Upper lobe of left lung (tissue), 6 donors: ENCODE results near the gene CIITA. TPM values are rescaled to one million over a fixed set of nuclear protein-coding genes. Genes with fewer than 3 reads are reported as not detected.

Experiments
- ATAC-seq, 2 donors: fragments of 200-7000 bp; cut with Tn5 transposase; one replicate each; pipeline ENCODE4 v1.9.1; 2022; ENCODE audit warnings: mild to moderate bottlenecking in 2 of 2, moderate library complexity in 2 of 2; ENCODE audit not compliant: low FRiP score in 2 of 2
- DNase-seq, 2 donors: peaks; one replicate each; pipeline ENCODE4 v3.0.0-alpha.2; 2019 to 2020
- H3K27ac ChIP-seq, 4 donors: fragments of 200-600 bp; sonication (generic); one replicate each; pipeline ENCODE4 v1.5.1; 2016 to 2019
- H3K27me3 ChIP-seq, 4 donors: fragments of 200-600 bp; sonication (generic); one replicate each; pipeline ENCODE4 v1.5.1; 2017 to 2019
- H3K36me3 ChIP-seq, 4 donors: fragments of 200-600 bp; sonication (generic); one replicate each; pipeline ENCODE4 v1.5.1; 2016 to 2019
- H3K4me1 ChIP-seq, 4 donors: fragments of 200-600 bp; sonication (generic); one replicate each; pipeline ENCODE4 v1.5.1; 2018 to 2019
- H3K4me3 ChIP-seq, 4 donors: fragments of 200-600 bp; sonication (generic); one replicate each; pipeline ENCODE4 v1.5.1; 2017 to 2019; ENCODE audit warnings: mild to moderate bottlenecking in 2 of 4, moderate library complexity in 1 of 4
- H3K9me3 ChIP-seq, 4 donors: fragments of 200-600 bp; sonication (generic); one replicate each; pipeline ENCODE4 v1.5.1; 2018 to 2019
- EP300 ChIP-seq, 4 donors: sonication (generic); formaldehyde crosslinking; IDR thresholded peaks; one replicate each; pipeline ENCODE4 v1.5.1; 2017; ENCODE audit warnings: antibody characterized with exemption in 4 of 4, control low read depth in 2 of 4
- POLR2A ChIP-seq, 4 donors: fragments of 450-650 bp; IDR thresholded peaks; one replicate each; pipeline ENCODE4 v1.5.1; 2016 to 2017; ENCODE audit warnings: antibody characterized with exemption in 4 of 4, mild to moderate bottlenecking in 2 of 4
- POLR2AphosphoS5 ChIP-seq, 2 donors: sonication (generic); formaldehyde crosslinking; IDR thresholded peaks; one replicate each; pipeline ENCODE4 v1.5.1; 2017; ENCODE audit warnings: antibody characterized with exemption in 2 of 2
- WGBS, 2 donors: methylation state at CpG; one replicate each; pipeline ENCODE4 v1.1.5; 2017 to 2018; 5-methylcytosine and 5-hydroxymethylcytosine counted together
- total RNA-seq, 6 donors: library from RNA; depleted of rRNA in 4 of 6; stranded (reverse); fragments of >200 nt in 4 of 6; gene quantifications; one replicate each; pipeline versions ENCODE4 v1.1.0 to v1.2.1, GENCODE V29; 2016 to 2021
- TF ChIP-seq, protein P1 (sequence below), 6 experiments: fragments of 450-650 bp in 4 of 6; fragments of 200-600 bp in 2 of 6; sonication (generic) in 2 of 6; IDR thresholded peaks; one replicate each; pipeline ENCODE4 v1.5.1; 2016 to 2019; ENCODE audit warnings: antibody characterized with exemption in 6 of 6
- donor health status: DM: no; HTN: no; CAD: no; lungs with moderate emphysema.
- donor health status: DM: no; HTN: yes; CAD: no; lungs with severe emphysema.

The CIITA gene
- total RNA-seq, 6 donors from 2014 or later, result 27.2 to 145 (median 83.2) TPM

DNA sequence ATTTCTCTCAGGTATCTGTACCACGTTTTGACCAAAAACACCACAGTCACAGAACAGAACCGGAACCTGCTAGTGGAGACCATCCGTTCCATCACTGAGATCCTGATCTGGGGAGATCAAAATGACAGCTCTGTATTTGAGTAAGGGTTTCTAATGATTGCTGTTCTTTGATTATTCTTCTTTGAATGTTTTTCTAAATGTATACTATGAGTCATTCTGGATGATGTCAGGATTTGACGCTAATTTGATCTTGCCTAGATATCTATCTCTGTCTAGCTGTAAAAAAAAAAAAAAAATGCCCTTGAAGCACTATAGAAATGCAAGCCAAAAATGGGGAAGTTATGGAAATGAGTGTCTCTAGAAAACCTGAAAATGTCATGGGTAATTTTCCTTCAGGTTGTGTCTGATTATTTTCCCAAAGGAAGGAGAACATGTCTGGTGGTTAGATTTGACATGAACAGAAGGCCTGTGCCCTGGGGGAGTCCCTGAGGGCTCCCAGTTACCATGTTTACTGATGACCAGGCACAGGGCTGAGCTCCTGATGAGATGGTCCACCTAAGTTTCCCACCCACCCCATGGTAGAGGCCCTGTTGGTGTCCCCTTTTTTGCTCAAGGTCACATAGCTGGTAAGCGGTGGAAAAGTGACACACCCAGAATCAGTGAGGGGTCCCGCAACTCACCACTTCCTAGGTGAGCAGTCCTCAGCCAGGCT, 80.9 kb downstream of the CIITA start:
- H3K27me3 ChIP-seq, result no peaks in the 10 kb centered on the region
- H3K4me3 ChIP-seq, result no peak overlapping the region
- H3K9me3 ChIP-seq, result no peaks in the 10 kb centered on the region
- DNase-seq (no peak), ATAC-seq (no peak)
- TF ChIP-seq EP300 (IDR thresholded peaks at IDR 0.05), result no peak
- TF ChIP-seq POLR2AphosphoS5 (IDR thresholded peaks at IDR 0.05), result no peak
- TF ChIP-seq POLR2A (IDR thresholded peaks at IDR 0.05), result no peak
- TF ChIP-seq, protein P1, sequence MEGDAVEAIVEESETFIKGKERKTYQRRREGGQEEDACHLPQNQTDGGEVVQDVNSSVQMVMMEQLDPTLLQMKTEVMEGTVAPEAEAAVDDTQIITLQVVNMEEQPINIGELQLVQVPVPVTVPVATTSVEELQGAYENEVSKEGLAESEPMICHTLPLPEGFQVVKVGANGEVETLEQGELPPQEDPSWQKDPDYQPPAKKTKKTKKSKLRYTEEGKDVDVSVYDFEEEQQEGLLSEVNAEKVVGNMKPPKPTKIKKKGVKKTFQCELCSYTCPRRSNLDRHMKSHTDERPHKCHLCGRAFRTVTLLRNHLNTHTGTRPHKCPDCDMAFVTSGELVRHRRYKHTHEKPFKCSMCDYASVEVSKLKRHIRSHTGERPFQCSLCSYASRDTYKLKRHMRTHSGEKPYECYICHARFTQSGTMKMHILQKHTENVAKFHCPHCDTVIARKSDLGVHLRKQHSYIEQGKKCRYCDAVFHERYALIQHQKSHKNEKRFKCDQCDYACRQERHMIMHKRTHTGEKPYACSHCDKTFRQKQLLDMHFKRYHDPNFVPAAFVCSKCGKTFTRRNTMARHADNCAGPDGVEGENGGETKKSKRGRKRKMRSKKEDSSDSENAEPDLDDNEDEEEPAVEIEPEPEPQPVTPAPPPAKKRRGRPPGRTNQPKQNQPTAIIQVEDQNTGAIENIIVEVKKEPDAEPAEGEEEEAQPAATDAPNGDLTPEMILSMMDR (IDR thresholded peaks at IDR 0.05), result no peak
- no peak overlapping the region for H3K27ac ChIP-seq
- WGBS, 2 donors, result 79 to 81% methylated on average over 6 of the region's 6 CpGs
- peaks cover 0 to 14% (median 12%) of the 10 kb centered on the region in 4 donors for H3K36me3 ChIP-seq
- peaks cover 7 to 20% (median 19%) of the 10 kb centered on the region in 4 donors for H3K4me1 ChIP-seq

DNA sequence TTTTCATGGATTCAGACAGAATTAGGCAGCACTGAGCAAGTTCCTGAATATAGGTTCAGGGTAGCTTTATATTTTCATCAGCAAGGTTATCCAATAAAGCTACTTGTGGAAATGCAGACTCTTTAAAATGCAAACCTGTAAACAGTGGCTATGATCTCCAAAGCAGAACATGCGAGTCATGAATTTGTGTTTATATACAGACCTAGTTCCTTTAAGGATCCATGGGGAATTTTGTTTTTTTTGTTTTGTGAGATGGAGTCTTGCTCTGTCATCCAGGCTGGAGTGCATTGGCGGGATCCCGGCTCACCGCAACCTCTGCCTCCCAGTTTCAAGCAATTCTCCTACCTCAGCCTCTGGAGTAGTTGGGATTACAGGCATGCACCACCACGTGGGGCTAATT, 82.2 kb downstream of the CIITA start:
- Histone ChIP-seq H3K9me3 (no peaks in the 10 kb centered on the region), H3K36me3 (peaks cover 0 to 26% (median 20%) of the 10 kb centered on the region in 4 donors), H3K4me1 (peaks cover 3 to 18% (median 15%) of the 10 kb centered on the region in 4 donors), H3K27me3 (no peaks in the 10 kb centered on the region), H3K27ac (no peak overlapping the region), H3K4me3 (no peak overlapping the region)
- WGBS, 2 donors, result 91 to 94% methylated on average over 5 of the region's 5 CpGs
- ATAC-seq, result no peak
- no peak for DNase-seq
- TF ChIP-seq, protein P1 (IDR thresholded peaks at IDR 0.05), result no peak
- TF ChIP-seq POLR2A (IDR thresholded peaks at IDR 0.05), result no peak
- no peak for TF ChIP-seq EP300 (IDR thresholded peaks at IDR 0.05)
- no peak for TF ChIP-seq POLR2AphosphoS5 (IDR thresholded peaks at IDR 0.05)

DNA sequence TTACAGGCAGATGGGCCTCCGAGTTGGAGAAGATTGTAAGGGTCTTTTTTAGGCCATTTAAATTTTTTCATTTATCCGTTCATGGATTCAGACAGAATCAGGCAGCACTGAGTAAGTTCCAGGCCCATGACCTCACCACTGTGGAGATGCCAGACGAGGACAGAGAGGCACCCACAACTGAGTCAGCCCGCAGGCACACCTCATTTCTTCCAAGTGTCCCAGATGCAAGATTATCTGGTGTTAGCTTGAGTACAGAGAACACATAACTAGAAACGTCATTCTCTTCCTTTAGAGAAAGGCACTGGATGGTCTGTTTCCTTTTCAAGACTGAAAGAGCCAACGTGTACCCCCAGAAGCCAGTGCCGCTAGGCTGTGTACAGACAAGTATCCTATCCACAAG, 84.2 kb downstream of the CIITA start:
- no peak for TF ChIP-seq EP300 (IDR thresholded peaks at IDR 0.05)
- no peak for TF ChIP-seq POLR2AphosphoS5 (IDR thresholded peaks at IDR 0.05)
- no peak for TF ChIP-seq POLR2A (IDR thresholded peaks at IDR 0.05)
- TF ChIP-seq, protein P1 (IDR thresholded peaks at IDR 0.05), result no peak
- Histone ChIP-seq H3K36me3 (peaks cover 0 to 30% (median 23%) of the 10 kb centered on the region in 4 donors), H3K9me3 (no peaks in the 10 kb centered on the region), H3K27me3 (no peaks in the 10 kb centered on the region), H3K4me1 (peaks cover 4 to 12% (median 6%) of the 10 kb centered on the region in 4 donors), H3K27ac (no peak overlapping the region), H3K4me3 (no peak overlapping the region)
- WGBS, 2 donors, result 87 to 93% methylated on average over 7 of the region's 7 CpGs
- no peak for DNase-seq
- ATAC-seq, result peak in 1 of 2 donors; percentile 89

GRCh38 chr16:10964039-10964890, 87.3 kb downstream of the CIITA start:
- Histone ChIP-seq H3K4me1 (peaks cover 4 to 8% (median 6%) of the 10 kb centered on the region in 4 donors), H3K36me3 (peaks cover 0 to 39% (median 29%) of the 10 kb centered on the region in 4 donors), H3K4me3 (no peak overlapping the region), H3K27me3 (no peaks in the 10 kb centered on the region), H3K9me3 (no peaks in the 10 kb centered on the region), H3K27ac (peak overlapping the region in 2 of 4 donors; percentile 13 to 49)
- ATAC-seq (peak; percentile 90 to 91), DNase-seq (peak; percentile 89 to 94)
- TF ChIP-seq, protein P1 (IDR thresholded peaks at IDR 0.05), result peak; percentile 89 to 95 (median 93)
- no peak for TF ChIP-seq EP300 (IDR thresholded peaks at IDR 0.05)
- WGBS, 2 donors, result 38 to 41% methylated on average over 20 of the region's 20 CpGs
